LNCAP (cell line): ENCODE data around the gene E2F1.

Experiments used
- TF ChIP-seq, protein P1 (sequence below): fragments of 450-650 bp; IDR thresholded peaks from 2 replicates; pipeline ENCODE4 v1.5.1; 2017; ENCODE audit warnings: mild to moderate bottlenecking

Gene E2F1

GRCh38 chr20:33728463-33728862, 42.3 kb upstream of the E2F1 start:
- TF ChIP-seq, protein P1, sequence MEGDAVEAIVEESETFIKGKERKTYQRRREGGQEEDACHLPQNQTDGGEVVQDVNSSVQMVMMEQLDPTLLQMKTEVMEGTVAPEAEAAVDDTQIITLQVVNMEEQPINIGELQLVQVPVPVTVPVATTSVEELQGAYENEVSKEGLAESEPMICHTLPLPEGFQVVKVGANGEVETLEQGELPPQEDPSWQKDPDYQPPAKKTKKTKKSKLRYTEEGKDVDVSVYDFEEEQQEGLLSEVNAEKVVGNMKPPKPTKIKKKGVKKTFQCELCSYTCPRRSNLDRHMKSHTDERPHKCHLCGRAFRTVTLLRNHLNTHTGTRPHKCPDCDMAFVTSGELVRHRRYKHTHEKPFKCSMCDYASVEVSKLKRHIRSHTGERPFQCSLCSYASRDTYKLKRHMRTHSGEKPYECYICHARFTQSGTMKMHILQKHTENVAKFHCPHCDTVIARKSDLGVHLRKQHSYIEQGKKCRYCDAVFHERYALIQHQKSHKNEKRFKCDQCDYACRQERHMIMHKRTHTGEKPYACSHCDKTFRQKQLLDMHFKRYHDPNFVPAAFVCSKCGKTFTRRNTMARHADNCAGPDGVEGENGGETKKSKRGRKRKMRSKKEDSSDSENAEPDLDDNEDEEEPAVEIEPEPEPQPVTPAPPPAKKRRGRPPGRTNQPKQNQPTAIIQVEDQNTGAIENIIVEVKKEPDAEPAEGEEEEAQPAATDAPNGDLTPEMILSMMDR, result no peak

GRCh38 chr20:33727806-33728205, 41.6 kb upstream of the E2F1 start:
- TF ChIP-seq, protein P1, result no peak

DNA sequence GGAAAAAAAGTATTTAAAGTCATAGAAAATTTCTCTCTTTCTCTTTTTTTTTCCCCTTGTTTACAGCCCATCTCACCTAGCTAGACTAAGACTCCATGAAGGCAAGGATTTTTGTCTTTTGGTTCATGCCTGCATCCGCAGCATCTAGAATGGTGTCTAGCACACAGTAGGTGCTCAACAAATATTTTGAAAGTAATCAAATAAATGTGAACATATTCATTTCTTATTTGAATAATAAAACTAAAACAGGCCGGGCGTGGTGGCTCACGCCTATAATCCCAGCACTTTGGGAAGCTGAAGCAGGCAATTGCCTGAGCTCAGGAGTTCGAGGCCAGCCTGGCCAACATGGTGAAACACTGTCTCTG, 40.9 kb upstream of the E2F1 start:
- TF ChIP-seq, protein P1, result no peak

- TF ChIP-seq, protein P1, result no peak
These were observed 39.6 kb upstream of the E2F1 start for GRCh38 chr20:33725607-33726264.

DNA sequence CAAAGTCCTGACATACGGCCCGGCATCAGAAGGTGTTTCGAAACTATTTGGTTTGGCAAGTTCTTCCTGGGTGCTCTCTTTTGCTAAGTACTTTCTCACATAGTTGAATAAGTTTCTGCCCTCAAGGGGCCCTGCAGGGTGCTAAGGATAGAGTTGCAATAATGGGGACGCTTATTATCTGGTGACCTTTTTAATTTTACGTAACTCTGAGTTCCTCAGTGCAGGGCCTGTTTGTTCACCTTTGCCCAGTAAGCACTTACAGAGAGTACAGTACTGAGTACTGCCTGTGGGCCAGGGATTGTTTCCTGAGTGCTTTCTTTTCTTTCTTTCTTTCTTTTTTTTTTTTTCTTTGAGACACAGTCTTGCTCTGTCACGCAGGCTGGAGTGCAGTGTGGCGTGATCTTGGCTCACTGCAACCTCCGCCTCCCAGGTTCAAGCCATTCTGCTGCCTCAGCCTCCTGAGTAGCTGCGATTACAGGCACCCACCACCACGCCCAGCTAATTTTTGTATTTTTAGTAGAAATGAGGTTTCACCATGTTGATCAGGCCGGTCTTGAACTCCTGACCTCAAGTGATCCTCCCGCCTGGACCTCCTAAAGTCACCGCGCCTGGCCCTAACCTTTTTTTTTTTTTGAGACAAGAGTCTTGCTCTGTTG, 38.4 kb upstream of the E2F1 start:
- TF ChIP-seq, protein P1, result no peak

DNA sequence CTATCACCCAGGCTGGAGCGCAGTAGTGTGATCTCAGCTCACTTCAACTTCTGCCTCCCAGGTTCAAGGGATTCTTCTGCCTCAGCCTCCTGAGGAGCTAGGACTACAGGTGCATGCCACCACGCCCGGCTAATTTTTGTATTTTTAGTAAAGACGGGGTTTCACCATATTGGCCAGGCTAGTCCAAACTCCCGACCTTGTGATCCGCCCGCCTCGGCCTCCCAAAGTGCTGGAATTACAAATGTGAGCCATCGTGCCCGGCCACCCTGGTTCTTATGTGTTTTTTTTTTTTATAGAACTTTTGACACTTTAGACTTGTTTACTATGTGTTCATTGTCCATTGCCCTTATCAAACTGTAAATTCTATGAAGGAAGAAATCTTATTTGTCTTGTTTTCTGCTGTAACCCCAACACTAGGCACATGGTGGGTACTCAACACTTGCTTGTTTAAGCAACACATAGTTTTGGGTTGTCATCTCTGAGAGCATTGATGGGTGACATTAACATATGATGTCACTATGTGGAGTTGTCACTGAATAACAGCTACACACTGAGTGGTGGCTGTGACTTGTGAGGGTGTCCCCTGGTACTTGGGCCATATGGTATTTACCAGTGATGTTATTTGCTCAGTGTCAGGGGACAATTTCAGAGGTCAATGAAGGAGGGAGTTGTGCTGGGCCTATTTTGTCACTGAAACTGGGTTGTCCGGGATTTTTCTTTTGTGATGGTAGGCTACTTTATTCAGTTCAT, 35.4 kb upstream of the E2F1 start:
- TF ChIP-seq, protein P1, result no peak

- TF ChIP-seq, protein P1, result no peak
These were observed 34.0 kb upstream of the E2F1 start, which contains the start of gene PXMP4 for GRCh38 chr20:33719989-33720709. PXMP4 (minus strand) TSS chr20:33720310; CDS start chr20:33720207, 103 bp downstream.
